NCI-H1436 (cell line): Measurements from ENCODE around the gene GPC5.

ENCODE experiments used
- DNase-seq: peaks from one replicate; lab custom pipeline; 2025; lab: John Stamatoyannopoulos, UW

GPC5 gene

DNA sequence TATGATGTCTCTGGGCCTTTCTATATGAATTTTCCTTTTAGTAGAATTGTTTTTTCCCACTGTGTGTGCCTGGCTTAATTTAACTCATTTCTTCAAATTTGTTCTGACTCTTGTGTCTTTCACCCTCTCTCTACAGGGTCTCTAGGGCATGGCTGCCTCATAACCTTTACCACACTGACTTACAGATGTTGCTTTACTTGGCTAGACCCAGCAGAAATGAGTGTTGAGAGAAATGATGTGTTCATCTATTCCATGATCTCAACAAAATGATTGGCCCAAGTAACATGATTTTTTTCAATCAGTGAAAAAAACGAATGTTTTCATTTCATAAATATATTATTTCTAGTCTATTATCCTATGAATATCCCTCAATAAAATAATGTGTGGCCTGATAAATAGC, 195.0 kb downstream of the GPC5 start:
- DNase-seq, result no peak

DNA sequence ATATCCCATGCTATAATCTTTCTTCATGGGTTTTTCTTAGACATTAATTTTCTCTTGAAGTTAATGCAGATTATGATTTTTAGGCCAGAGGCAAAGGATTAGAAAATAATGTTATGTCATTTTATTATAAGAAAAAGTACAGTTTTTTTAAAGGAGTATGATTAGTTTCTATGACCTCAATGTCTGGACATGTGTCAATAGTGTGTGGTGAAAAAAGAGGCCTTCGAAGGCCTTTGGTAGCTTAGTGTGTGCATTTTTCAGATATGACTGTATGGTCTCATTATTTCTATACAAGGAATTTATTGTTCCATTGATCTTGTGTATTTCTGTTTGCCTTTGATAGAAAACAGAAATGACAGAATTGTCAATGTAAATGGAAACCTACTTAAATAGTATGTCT, 195.6 kb downstream of the GPC5 start:
- no peak for DNase-seq

DNA sequence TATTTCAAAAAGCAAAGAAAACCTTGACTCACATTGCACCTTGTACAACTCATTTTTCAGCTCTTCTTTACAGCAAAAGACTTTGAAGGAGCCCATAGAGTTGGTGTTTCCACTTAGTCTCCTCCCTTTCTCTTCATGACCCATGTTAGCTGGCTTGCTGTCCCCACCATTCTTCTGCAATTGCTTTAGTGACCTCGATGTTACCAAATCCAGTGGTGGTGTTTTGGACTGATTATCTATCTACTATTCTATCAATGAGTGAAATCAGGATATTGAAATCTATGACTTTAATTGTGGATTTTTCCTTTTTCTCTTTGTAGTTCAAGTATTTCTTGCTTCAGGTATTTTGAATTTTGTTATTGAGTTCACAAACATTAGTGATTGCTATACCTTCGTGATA, 197.3 kb downstream of the GPC5 start:
- no peak for DNase-seq

DNA sequence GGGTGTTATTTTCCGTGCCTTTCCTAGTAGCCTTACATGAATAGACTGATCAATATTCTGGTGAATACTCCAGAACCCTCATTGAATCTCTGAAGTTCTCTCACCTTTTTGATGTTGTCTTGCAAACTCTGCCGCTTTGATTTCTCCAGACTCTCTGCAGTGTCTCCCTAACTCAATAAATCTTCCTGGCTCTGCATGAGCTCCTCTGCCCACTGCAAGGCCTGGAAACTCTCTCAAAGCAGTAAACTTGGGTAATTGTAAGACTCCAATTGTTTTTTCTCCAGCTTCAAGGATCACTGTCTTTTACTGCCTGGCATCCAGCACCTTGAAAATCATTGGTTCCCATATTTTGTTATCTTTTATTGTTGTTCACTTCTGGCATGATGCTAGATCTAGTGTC, 198.4 kb downstream of the GPC5 start:
- no peak for DNase-seq

DNA sequence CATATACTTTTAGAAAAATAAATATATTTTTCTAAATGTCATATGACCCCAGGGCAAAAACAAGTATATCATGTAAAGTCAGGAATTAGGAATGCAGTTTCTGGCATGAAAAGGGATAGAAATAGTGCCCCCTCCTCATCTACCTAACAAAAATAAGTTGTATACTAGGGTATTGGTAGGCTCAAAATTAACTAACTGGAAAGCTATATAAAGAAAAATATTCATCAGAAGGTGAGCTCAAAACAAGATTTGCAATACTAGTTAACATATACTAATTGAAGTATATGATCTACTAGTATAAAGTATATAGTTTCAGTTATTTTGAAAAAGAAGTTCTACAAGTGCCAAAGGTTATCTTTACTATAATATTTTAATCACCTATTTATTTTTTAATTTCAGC, 200.2 kb downstream of the GPC5 start:
- no peak for DNase-seq

DNA sequence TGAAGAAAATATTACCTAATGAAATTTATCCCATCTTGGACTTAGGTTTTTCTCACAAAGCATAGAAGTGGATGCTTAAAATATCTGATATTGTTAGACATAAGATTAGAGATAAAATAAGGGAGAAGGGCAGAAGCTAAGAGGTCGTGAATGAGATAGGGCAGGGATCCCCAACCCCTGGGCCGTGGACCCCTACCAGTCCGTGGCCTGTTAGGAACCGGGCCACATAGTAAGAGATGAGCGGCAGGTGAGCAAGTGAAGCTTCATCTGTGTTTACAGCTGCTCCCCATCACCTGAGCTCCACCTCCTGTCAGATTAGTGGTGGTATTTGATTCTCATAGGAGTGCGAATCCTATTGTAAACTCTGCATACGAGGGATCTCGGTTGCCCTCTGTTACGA, 202.9 kb downstream of the GPC5 start:
- DNase-seq, result no peak

DNA sequence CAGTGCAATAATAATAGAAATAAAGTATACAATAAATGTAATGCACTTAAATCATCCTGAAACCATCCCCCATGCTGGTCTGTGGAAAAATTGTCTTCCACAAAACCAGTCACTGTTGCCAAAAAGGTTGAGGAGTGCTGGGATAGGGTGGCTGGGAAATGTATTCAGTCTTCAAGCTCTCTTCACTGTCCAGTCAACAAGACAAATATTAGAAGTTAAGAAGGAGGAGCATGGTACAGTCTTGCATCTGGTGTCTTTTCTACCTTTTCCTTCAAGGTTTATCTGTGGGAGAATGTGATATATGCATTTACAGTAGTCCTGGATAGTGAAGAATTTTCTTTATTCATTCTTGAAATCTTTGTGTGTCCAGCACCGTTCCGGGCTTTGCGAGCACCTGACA, 203.4 kb downstream of the GPC5 start:
- no peak for DNase-seq

DNA sequence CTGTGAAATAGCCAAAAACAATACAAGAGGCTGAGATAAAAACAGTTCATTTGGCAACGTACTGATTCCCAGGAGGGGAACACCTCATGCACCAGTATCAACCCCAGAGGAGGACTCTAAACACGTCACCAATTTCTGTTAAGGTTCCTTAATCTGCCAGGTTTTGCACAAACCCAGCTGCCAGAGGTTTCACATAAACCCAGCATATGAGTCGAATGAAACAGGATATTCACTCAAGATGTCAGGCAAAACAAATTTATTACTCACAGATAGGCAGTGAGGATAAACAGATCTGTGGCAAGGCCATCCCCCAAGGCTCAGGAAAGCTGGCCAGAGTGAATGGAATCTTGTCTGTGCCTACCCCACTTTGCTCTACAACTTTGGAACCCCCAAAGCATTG, 210.9 kb downstream of the GPC5 start:
- DNase-seq, result no peak

DNA sequence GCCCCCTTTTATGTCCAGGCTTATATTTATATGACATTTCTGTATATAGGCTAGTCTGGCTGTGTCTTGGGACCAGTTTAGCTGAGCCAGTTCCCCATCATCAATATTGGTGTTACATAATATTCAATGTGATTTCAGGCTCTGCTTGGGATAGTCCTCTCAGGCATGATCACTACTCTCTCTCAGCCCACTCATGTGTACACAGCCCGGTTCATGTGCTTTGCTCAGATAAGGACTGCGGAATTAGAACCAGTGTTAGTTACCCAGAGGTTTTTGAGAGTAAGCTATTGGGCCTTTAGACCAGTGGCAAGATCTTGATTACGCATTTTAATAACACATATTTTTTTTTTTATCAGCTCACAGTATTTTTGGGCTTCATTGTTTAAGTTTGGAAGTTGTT, 219.9 kb downstream of the GPC5 start:
- no peak for DNase-seq

DNA sequence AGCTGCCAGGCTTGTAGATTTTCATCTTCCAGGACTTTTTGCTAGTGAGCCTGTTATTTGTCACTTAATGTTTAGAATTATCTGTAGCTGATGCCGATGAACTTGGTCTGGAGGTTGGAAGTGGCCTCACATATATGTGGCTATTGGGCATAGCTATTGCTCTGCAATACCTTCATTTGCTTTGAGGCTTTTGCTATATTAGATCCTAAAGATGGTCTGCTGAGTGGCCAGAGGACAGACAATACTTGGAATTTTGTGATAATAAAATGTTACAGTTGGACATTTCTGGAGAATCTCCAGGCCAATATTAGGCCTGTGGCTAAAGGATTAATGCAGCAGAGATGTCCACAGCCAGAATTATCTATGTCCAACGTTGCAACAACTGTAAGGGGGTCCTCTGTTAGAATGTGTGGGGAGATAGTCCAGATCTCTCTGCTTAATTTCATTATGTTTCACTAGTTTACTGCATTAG, 222.3 kb downstream of the GPC5 start:
- DNase-seq, result no peak

DNA sequence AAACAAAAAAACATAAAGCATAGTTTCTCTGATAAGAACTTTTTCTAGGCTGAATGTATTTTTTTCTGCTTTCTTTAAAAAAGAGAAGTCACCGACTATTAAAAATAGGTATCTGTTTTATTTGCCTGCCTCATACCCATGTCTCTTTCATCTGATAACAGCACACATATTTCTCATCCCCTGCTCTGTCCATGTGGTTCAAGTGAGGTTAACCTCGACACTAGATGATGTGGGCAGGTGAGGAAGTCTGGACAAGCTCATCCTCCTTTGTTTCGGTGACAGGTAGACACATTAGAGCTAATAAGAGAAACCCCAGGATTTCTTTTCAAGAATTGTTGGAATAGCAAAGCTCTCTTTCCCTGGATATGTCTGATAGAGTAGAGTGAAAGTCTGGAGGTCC, 222.7 kb downstream of the GPC5 start:
- DNase-seq, result no peak

DNA sequence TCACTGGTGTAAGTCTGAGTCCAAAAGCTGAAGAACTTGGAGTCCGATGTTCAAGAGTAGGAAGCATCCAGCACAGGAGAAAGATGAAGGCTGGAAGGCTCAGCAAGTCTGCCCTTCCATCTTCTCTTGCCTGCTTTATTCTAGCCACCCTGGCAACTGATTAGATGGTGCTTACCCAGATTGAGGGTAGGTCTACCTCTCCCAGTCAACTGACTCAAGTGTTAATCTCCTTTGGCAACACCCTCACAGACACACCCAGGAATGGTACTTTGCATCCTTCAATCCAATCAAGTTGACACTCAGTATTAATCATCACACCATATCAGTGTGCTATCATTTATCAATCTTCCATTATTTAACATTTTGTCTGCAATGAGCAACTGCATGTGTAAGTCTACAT, 223.5 kb downstream of the GPC5 start:
- no peak for DNase-seq

DNA sequence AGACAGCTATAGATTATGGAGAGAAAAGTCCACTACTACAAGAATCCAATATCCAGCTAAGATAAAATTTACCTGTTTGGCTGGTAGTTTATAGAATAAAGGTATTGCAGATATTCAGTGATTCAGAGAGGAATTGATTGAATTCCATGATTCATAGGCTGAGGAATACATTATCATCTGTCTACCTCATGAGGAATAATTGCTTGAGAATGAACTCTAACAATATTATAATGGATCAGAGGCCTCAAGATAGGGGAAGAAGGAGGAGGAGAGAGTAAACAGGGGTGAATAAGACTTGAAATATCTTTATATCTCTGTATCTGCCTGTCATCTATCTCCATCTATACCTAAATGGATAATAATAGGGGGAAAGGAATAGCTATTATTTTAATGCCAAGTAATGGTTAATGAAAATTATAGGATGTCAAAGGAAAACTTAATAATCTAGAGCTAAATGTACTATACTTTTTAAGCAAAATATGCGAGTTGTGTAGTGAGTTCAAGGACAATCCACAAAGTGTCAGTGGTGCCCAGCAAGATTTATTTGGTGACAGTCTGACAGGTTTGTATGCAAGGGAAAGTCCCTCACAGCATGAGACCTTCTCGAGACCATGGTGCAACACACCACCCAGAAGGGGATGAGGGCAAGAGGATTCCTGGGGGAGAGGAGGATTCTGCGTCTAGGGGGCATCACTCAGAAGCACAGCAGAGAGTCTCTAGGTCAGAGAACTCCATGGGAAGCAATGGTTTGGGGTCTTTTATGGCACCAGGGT, 224.5 kb downstream of the GPC5 start:
- DNase-seq, result no peak

DNA sequence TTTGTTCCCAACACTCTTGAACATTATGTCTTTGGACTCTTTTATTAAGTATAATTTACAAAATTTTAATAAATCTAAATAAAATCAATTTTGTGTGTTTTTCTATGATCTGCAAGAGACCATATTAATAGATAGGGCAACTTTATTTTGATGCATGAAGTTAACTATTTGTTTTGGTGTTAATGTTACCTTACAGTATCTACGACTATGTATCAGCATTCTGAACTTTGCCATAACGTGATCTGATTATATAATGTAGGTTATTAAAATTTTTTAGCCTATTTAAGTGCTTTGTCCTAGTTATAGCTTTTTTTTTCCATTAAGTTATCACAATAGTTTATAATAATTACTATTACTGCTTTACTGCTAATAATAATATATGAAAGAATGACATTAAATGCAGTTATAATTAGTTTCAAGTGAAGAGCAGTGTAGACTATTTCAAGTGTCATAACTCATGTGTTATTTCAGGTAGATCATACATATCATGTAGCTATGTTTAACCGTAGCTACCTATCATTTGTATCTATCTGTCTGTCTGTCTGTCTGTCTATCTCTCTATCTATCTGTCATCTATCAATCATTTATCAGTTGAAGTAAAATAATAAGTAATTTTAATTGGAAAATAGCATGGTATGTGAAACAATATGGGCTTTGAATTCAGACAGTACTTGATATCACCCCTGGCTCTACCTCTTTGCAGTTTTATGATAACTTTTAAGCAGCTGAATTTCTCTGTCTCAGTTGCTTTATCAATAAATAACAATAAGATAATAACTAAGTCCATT, 229.7 kb downstream of the GPC5 start:
- no peak for DNase-seq

DNA sequence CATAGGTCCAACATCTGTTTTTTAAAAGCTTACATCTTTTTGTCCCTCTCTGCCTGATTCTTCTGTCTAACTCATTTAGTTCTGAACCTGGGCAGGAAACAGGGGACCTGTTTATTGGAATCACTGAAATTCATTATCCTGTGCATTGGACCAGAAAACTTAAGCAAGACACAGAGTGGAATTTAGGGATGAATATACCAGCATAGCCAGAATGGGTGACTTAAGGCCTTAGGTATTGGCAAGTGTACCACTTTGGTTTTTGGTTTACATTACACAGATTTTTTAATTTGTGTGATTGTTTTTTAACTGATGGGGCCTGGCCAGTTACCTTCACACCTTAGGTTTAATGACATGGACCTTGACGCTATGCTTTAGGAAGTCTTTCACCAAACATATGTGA, 232.5 kb downstream of the GPC5 start:
- DNase-seq, result no peak

DNA sequence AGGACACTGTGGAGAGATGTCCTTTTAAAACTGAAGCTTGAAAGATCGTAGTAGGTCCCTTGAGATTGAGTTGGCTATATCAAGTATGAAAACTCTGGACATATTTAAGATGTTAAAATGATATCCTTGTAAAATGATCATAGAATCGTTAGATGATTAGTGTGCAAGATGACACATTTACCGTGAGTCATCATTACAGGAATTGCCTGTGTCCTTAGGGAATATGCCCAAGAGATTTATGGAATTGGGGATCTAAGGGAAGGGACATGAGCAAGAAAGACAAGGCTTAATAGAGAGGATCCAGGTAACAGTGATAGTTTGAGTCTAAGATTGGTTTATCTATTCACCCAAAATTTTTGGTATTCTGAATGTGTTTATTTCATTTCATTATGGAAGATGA, 233.7 kb downstream of the GPC5 start:
- DNase-seq, result no peak

DNA sequence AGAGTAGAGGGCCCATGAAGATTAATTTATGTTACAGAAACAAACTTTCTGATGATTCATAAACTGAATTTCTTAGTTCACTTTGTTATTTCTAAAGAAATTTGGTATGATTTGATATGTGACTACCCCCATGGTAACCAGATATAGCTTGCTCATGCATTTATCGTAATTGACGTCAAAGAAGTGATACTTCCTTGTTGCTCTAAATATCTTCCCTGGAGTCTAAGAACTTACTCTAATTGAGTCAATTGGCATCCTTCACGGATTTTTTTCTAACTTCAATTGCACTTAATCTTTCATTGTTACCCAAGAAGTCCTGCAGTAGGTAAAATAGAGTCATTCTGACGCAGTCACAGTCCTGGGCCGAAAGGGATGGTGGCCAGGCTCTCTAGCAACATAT, 240.9 kb downstream of the GPC5 start:
- no peak for DNase-seq

DNA sequence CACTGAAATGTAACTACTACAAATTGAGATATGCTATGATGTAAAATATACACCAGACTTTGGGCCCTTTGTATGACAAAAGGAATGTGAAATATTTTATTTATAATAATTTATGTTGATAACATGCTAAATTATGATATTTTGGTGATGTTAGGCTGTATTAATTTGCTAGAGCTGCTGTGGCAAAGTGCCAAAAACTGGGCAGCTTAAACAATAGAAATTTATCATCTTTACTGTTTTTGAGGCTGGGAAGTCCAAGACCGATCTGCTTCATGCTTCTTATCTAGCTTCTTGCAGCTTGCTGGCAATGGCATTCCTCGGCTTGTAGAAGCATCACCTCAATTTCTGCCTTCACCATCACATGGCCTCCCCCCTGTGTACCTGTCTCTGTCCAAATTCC, 245.0 kb downstream of the GPC5 start:
- no peak for DNase-seq

DNA sequence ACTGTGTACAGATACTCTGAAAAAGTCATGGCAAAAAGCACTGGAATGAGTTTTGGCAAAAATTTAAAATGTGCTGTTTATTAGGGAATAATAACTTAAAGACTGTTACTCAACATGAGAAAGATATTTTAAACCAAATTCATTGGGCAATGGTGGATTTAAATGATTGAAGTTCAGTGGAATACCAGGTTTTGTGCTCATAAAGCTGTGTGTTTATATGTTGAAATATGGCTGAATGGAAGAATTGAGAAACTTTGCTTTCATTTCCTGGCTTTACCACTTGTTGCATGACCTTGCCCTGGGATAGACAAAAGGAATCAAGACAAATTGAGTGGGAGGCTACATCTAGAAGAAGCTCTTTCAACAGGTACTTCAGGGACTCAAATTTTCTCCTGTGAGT, 246.4 kb downstream of the GPC5 start:
- no peak for DNase-seq

DNA sequence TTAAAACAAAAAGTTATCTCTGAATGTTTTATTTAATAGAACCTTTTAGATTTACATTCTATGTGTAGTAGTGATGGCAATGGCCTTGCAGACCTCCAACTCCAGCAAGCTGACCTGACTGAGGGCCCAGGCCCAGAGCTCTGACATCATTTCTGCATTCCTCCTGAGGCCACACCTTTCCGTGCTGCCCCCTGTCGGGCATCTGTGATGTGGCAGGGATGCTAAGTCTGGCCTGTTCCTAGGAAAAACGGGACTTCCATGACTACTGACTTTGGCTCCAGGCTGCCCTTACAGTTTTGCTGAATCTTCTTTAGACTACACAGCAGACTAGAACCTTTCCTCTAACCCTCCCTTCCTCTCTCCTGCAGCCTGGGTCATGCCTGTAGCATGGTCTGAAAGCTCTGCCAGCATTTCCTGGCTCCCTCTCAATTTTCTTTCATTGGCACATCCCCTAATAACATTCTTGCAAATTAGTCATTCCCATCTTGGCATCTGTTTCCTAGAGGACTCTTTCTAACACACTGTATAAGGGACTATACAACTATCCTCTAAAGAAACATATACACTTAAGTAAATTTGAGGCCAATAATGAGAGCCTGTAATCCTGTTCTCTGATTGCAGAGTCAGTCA, 249.1 kb downstream of the GPC5 start:
- no peak for DNase-seq

DNA sequence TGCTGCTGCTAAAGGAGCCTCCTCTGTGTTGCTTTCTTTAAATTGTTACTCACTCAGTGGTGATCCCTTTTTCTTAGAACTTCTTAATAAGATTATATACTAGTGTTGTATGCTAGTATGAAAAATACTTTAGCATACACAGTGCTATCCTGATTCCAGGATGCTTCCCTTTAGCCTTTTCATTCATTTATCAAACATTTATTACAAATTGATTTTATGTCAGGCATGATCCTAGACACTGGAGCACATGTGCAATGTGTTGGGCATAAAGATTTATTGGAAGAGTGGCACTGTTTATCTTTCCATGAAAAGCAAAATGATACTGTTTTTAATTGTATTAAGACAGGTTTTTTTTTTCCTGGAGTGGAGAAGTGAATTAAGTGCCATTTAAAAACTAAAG, 249.6 kb downstream of the GPC5 start:
- no peak for DNase-seq

DNA sequence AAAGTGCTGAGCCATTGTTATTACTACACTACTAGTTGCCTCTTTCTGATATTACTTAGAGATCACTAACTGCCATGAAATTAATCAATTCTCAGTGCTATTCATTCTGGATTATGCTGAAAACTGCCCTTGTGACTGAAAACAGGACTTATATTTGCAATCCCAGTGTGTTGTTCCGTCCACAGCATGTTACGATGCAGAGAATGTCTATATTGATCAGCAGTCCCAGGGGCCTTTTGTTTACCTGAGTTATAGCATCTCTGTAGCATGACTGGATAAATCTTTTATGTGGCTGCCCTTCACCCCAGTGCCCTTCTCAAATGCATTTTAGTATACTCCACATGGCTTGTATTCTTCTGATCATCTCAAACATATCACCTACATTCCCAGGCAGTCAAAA, 251.0 kb downstream of the GPC5 start:
- DNase-seq, result no peak
